ENCODE measurements around the gene HBM.
"Not testable (repeated sequence)": the region's sequence is repeated elsewhere in the genome, so short reads cannot be mapped to it uniquely, and the experiment has no call there.

HBM gene

GRCh38 chr16:191831-192230 lies 26.1 kb downstream of the HBM start:
- no peak for DNase-seq
- Mint-ChIP-seq H3K27me3 (ENCODE audit: low read depth, poor library complexity) (no peaks in the 10 kb centered on the region), H3K4me3 (no peak overlapping the region), H3K4me1 (no peaks in the 10 kb centered on the region), H3K36me3 (ENCODE audit: low read depth) (peaks cover 76% of the 10 kb centered on the region), H3K9me3 (no peaks in the 10 kb centered on the region), H3K27ac (peak overlapping the region; percentile 31)
- TF ChIP-seq, protein P1, sequence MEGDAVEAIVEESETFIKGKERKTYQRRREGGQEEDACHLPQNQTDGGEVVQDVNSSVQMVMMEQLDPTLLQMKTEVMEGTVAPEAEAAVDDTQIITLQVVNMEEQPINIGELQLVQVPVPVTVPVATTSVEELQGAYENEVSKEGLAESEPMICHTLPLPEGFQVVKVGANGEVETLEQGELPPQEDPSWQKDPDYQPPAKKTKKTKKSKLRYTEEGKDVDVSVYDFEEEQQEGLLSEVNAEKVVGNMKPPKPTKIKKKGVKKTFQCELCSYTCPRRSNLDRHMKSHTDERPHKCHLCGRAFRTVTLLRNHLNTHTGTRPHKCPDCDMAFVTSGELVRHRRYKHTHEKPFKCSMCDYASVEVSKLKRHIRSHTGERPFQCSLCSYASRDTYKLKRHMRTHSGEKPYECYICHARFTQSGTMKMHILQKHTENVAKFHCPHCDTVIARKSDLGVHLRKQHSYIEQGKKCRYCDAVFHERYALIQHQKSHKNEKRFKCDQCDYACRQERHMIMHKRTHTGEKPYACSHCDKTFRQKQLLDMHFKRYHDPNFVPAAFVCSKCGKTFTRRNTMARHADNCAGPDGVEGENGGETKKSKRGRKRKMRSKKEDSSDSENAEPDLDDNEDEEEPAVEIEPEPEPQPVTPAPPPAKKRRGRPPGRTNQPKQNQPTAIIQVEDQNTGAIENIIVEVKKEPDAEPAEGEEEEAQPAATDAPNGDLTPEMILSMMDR (IDR thresholded peaks at IDR 0.05) = no peak

DNA sequence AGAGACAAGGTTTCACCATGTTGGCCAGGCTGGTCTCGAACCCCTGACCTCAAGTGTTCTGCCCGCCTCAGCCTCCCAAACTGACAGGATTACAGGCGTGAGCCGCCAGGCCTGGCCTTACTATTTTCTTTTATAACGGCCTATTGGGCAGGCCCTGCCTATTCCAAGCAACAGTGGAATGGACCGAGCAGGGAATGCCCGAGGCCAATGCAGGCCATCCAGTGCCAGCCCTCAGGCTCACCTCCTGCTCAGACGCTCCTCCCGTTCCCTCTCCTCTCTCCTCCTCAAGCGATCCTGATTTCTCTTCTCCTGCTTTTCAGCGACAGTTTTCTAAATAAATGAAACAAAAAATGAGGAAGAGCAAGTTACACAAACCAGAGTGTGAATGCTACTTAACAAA lies 26.9 kb downstream of the HBM start:
- no peaks in the 10 kb centered on the region for H3K4me1 Mint-ChIP-seq
- H3K9me3 Mint-ChIP-seq = no peaks in the 10 kb centered on the region
- H3K27ac Mint-ChIP-seq = peak overlapping the region; percentile 83
- peaks cover 75% of the 10 kb centered on the region for H3K36me3 Mint-ChIP-seq (ENCODE audit: low read depth)
- H3K27me3 Mint-ChIP-seq (ENCODE audit: low read depth, poor library complexity) = no peaks in the 10 kb centered on the region
- TF ChIP-seq, protein P1 (IDR thresholded peaks at IDR 0.05) = no peak
- no peak for DNase-seq
- H3K4me3 Mint-ChIP-seq = no peak overlapping the region

DNA sequence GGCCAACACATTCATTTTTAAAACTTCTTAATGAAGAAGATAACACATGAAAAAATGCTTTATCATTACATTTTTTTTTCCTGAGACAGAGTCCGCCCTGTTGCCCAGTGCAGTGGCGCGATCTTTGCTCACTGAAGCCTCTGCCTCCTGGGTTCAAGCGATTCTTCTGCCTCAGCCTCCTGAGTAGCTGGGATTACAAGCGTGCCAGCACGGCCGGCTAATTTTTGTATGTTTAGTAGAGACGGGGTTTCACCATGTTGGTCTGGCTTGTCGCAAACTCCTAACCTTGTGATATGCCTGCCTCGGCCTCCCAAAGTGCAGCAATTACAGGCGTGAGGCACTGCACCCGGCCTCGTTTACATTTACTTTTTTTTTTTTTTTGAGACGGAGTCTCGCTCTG lies 27.7 kb downstream of the HBM start:
- Mint-ChIP-seq H3K27ac (no peak overlapping the region), H3K4me3 (no peak overlapping the region), H3K27me3 (ENCODE audit: low read depth, poor library complexity) (no peaks in the 10 kb centered on the region), H3K9me3 (no peaks in the 10 kb centered on the region), H3K4me1 (no peaks in the 10 kb centered on the region), H3K36me3 (ENCODE audit: low read depth) (peaks cover 82% of the 10 kb centered on the region)
- TF ChIP-seq, protein P1 (IDR thresholded peaks at IDR 0.05) = no peak
- DNase-seq = no peak

DNA sequence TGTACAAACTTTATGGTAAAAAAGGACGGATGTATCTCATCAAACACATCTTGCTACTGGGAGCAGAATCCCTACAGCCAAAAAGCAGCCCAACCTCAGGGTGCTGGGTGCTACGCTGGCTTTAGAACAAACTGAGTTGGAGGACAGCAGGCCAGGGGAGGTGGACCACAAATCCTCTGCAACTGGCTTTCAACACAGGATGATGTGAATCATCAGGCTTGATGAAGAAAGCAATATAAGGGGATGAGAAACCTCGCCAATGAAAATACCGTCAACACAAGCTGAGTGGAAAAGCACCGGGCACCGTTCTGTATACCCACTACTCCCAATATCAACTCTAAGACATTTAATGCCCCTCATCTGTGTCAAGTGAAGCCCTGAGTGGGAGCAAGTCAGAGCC lies 28.7 kb downstream of the HBM start:
- Mint-ChIP-seq H3K27ac (no peak overlapping the region), H3K9me3 (no peaks in the 10 kb centered on the region), H3K27me3 (ENCODE audit: low read depth, poor library complexity) (no peaks in the 10 kb centered on the region), H3K4me1 (no peaks in the 10 kb centered on the region), H3K4me3 (no peak overlapping the region), H3K36me3 (ENCODE audit: low read depth) (peaks cover 82% of the 10 kb centered on the region)
- no peak for DNase-seq
- TF ChIP-seq, protein P1 (IDR thresholded peaks at IDR 0.05) = no peak

DNA sequence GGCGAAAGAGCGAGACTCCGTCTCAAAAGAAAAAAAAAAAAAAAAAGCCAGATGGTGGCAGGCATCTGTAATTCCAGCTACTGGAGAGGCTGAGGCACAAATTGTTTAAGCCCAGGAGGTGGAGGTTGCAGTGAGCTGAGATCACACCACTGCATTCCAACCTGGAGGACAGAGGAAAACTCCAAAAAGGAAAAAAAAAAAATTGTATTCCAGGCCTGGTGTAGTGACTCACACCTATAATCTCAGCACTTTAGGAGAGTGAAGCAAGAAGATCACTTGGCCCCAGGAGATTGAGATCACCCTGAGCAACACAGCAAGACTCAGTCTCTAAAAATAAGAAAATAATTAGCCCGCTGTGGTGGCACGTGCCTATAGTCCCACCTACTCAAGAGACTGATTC lies 34.6 kb downstream of the HBM start:
- TF ChIP-seq, protein P1 (IDR thresholded peaks at IDR 0.05) = no peak
- Mint-ChIP-seq H3K4me3 (no peak overlapping the region), H3K27me3 (ENCODE audit: low read depth, poor library complexity) (no peaks in the 10 kb centered on the region), H3K27ac (no peak overlapping the region), H3K36me3 (ENCODE audit: low read depth) (peaks cover 84% of the 10 kb centered on the region), H3K4me1 (no peaks in the 10 kb centered on the region), H3K9me3 (no peaks in the 10 kb centered on the region)
- no peak for DNase-seq

- no peak overlapping the region for H3K27ac Mint-ChIP-seq
- peaks cover 84% of the 10 kb centered on the region for H3K36me3 Mint-ChIP-seq (ENCODE audit: low read depth)
- DNase-seq = no peak
- TF ChIP-seq, protein P1 (IDR thresholded peaks at IDR 0.05) = no peak
- no peaks in the 10 kb centered on the region for H3K4me1 Mint-ChIP-seq
- no peaks in the 10 kb centered on the region for H3K27me3 Mint-ChIP-seq (ENCODE audit: low read depth, poor library complexity)
- no peaks in the 10 kb centered on the region for H3K9me3 Mint-ChIP-seq
- no peak overlapping the region for H3K4me3 Mint-ChIP-seq
Observed at GRCh38 chr16:203246-203645, 37.5 kb downstream of the HBM start.

GRCh38 chr16:204046-204445 lies 38.3 kb downstream of the HBM start:
- not testable (repeated sequence) for H3K4me3 Mint-ChIP-seq; H3K27me3 Mint-ChIP-seq (ENCODE audit: low read depth, poor library complexity); H3K9me3 Mint-ChIP-seq; DNase-seq; H3K27ac Mint-ChIP-seq; H3K4me1 Mint-ChIP-seq
- peaks cover 82% of the 10 kb centered on the region for H3K36me3 Mint-ChIP-seq (ENCODE audit: low read depth)

DNA sequence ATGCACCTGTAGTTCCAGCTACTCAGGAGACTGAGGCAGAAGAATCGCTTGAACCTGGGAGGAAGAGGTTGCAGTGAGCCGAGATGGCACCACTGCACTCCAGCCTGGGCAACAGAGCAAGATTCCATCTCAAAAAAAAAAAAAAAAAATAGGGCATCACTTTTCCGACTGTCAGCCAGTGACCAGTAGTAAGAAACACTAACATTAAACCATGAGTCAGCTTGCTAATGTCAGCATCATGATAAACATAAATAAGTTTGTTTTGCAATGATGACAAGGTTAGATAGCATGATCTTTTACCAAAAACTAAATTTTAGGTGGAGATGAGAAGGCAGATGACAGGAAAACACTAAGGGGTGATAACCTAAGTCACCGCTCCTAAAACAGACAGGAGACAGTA lies 43.6 kb downstream of the HBM start:
- H3K9me3 Mint-ChIP-seq; DNase-seq; H3K27ac Mint-ChIP-seq; H3K27me3 Mint-ChIP-seq (ENCODE audit: low read depth, poor library complexity); H3K4me1 Mint-ChIP-seq; H3K4me3 Mint-ChIP-seq: not testable (repeated sequence)
- peaks cover 67% of the 10 kb centered on the region for H3K36me3 Mint-ChIP-seq (ENCODE audit: low read depth)

- H3K9me3 Mint-ChIP-seq; H3K4me1 Mint-ChIP-seq; H3K27me3 Mint-ChIP-seq (ENCODE audit: low read depth, poor library complexity); DNase-seq; H3K4me3 Mint-ChIP-seq: not testable (repeated sequence)
- H3K36me3 Mint-ChIP-seq (ENCODE audit: low read depth) = peaks cover 71% of the 10 kb centered on the region
- H3K27ac Mint-ChIP-seq = peak overlapping the region; percentile 76
Observed at GRCh38 chr16:211631-212180, 45.9 kb downstream of the HBM start.
